Esophagus (tissue), 2 donors: Measurements from ENCODE around the gene CD163L1. TPM values are rescaled to one million over a fixed set of nuclear protein-coding genes. Genes with fewer than 3 reads are reported as not detected.
"Not testable (repeated sequence)": the region's sequence is repeated elsewhere in the genome, so short reads cannot be mapped to it uniquely, and the experiment has no call there.

ENCODE experiments used
- H3K27ac ChIP-seq, 2 donors: one replicate each; pipeline ENCODE4 v1.5.1; 2013; ENCODE audit warnings: low read depth in 2 of 2, mild to moderate bottlenecking in 2 of 2, inconsistent platforms in 1 of 2, low read length in 1 of 2, moderate library complexity in 1 of 2
- H3K27me3 ChIP-seq, 2 donors: one replicate each; pipeline ENCODE4 v1.6.1; 2013; ENCODE audit warnings: low read length in 2 of 2, control low read depth in 1 of 2, mild to moderate bottlenecking in 1 of 2; ENCODE audit not compliant: insufficient read depth in 2 of 2, control insufficient read depth in 1 of 2
- H3K36me3 ChIP-seq, 2 donors: one replicate each; pipeline ENCODE4 v1.6.1; 2013; ENCODE audit warnings: low read length in 1 of 2; ENCODE audit not compliant: control insufficient read depth in 2 of 2, insufficient read depth in 2 of 2
- H3K4me1 ChIP-seq, 2 donors: one replicate each; pipeline ENCODE4 v1.6.1; 2013; ENCODE audit warnings: low read length in 1 of 2; ENCODE audit not compliant: control insufficient read depth in 2 of 2, insufficient read depth in 2 of 2
- H3K4me3 ChIP-seq, 2 donors: one replicate each; pipeline ENCODE4 v1.5.1; 2013; ENCODE audit warnings: low read length in 2 of 2, mild to moderate bottlenecking in 2 of 2, low read depth in 1 of 2, moderate library complexity in 1 of 2
- H3K9me3 ChIP-seq, 2 donors: one replicate each; pipeline ENCODE4 v1.6.1; 2013; ENCODE audit warnings: mild to moderate bottlenecking in 2 of 2, low read depth in 1 of 2, low read length in 1 of 2, moderate library complexity in 1 of 2; ENCODE audit not compliant: control insufficient read depth in 2 of 2, insufficient read depth in 1 of 2
- WGBS, 2 donors: extraction: QIAGEN DNeasy Blood & Tissue Kit; methylation state at CpG; one replicate each; pipeline ENCODE4 v1.1.7; 2013; 5-methylcytosine and 5-hydroxymethylcytosine counted together
- polyA plus RNA-seq, 2 donors: library from polyadenylated mRNA; stranded (reverse); fragments of 200-250 nt; gene quantifications; one replicate each; pipeline ENCODE4 v1.2.3, GENCODE V29; 2013
- donor health status: healthy with polysubstance abuse.
- donor health status: Bipolar disorder and iron deficiency.

Gene CD163L1
- polyA plus RNA-seq, 2 donors = 0.39 to 0.88 TPM

GRCh38 chr12:7346551-7347225 lies 97.3 kb downstream of the CD163L1 start:
- H3K9me3 ChIP-seq = peaks cover 2 to 5% of the 10 kb centered on the region in 2 donors
- H3K27ac ChIP-seq = no peak overlapping the region
- H3K27me3 ChIP-seq = no peaks in the 10 kb centered on the region
- WGBS, 2 donors = 82 to 85% methylated on average over 6 of the region's 6 CpGs
- H3K4me1 ChIP-seq = no peaks in the 10 kb centered on the region
- H3K36me3 ChIP-seq = no peaks in the 10 kb centered on the region
- no peak overlapping the region for H3K4me3 ChIP-seq

- Histone ChIP-seq H3K4me1 (no peaks in the 10 kb centered on the region), H3K27me3 (no peaks in the 10 kb centered on the region), H3K4me3 (no peak overlapping the region), H3K9me3 (peaks cover 2 to 5% of the 10 kb centered on the region in 2 donors), H3K27ac (no peak overlapping the region), H3K36me3 (no peaks in the 10 kb centered on the region)
Measured at GRCh38 chr12:7344833-7345606, 98.9 kb downstream of the CD163L1 start.

GRCh38 chr12:7339675-7340074 lies 104.3 kb downstream of the CD163L1 start:
- 42 to 52% methylated on average over 1 of the region's 1 CpG for WGBS, 2 donors

GRCh38 chr12:7337790-7338189 lies 106.2 kb downstream of the CD163L1 start:
- H3K36me3 ChIP-seq, H3K27ac ChIP-seq, H3K4me3 ChIP-seq, H3K27me3 ChIP-seq, H3K4me1 ChIP-seq, H3K9me3 ChIP-seq: not testable (repeated sequence)
- WGBS, 2 donors = 84 to 86% methylated on average over 5 of the region's 5 CpGs

More at GRCh38 chr12:7339675-7340074, 104.3 kb downstream of the CD163L1 start:
- no peaks in the 10 kb centered on the region for H3K4me1 ChIP-seq
- H3K36me3 ChIP-seq = no peaks in the 10 kb centered on the region
- no peak overlapping the region for H3K27ac ChIP-seq
- no peaks in the 10 kb centered on the region for H3K27me3 ChIP-seq
- H3K9me3 ChIP-seq = peaks cover 1 to 4% of the 10 kb centered on the region in 2 donors
- no peak overlapping the region for H3K4me3 ChIP-seq

GRCh38 chr12:7327918-7328317 lies 116.0 kb downstream of the CD163L1 start:
- Histone ChIP-seq H3K27ac (no peak overlapping the region), H3K9me3 (no peaks in the 10 kb centered on the region), H3K4me1 (no peaks in the 10 kb centered on the region), H3K4me3 (no peak overlapping the region), H3K27me3 (no peaks in the 10 kb centered on the region), H3K36me3 (no peaks in the 10 kb centered on the region)
- 65 to 68% methylated on average over 7 of the region's 7 CpGs for WGBS, 2 donors

- Histone ChIP-seq H3K9me3 (no peaks in the 10 kb centered on the region), H3K27me3 (no peaks in the 10 kb centered on the region), H3K36me3 (no peaks in the 10 kb centered on the region), H3K27ac (no peak overlapping the region), H3K4me1 (no peaks in the 10 kb centered on the region), H3K4me3 (no peak overlapping the region)
- 78 to 83% methylated on average over 5 of the region's 5 CpGs for WGBS, 2 donors
Measured at GRCh38 chr12:7324176-7324575, 119.8 kb downstream of the CD163L1 start.

- no peaks in the 10 kb centered on the region for H3K9me3 ChIP-seq
- H3K27ac ChIP-seq = no peak overlapping the region
- 83 to 86% methylated on average over 5 of the region's 5 CpGs for WGBS, 2 donors
- no peak overlapping the region for H3K4me3 ChIP-seq
- H3K27me3 ChIP-seq = no peaks in the 10 kb centered on the region
- H3K36me3 ChIP-seq = no peaks in the 10 kb centered on the region
- H3K4me1 ChIP-seq = no peaks in the 10 kb centered on the region
Measured at GRCh38 chr12:7322599-7322998, 121.4 kb downstream of the CD163L1 start.

- Histone ChIP-seq H3K9me3 (no peaks in the 10 kb centered on the region), H3K4me3 (no peak overlapping the region), H3K27ac (no peak overlapping the region), H3K36me3 (no peaks in the 10 kb centered on the region), H3K27me3 (no peaks in the 10 kb centered on the region), H3K4me1 (no peaks in the 10 kb centered on the region)
- 58 to 70% methylated on average over 2 of the region's 2 CpGs for WGBS, 2 donors
Measured at GRCh38 chr12:7321624-7322023, 122.3 kb downstream of the CD163L1 start.

GRCh38 chr12:7319930-7320329 lies 124.0 kb downstream of the CD163L1 start:
- no peaks in the 10 kb centered on the region for H3K36me3 ChIP-seq
- WGBS, 2 donors = 88% methylated on average over 2 of the region's 2 CpGs
- no peaks in the 10 kb centered on the region for H3K27me3 ChIP-seq
- H3K4me3 ChIP-seq = no peak overlapping the region
- H3K4me1 ChIP-seq = no peaks in the 10 kb centered on the region
- H3K27ac ChIP-seq = no peak overlapping the region
- no peaks in the 10 kb centered on the region for H3K9me3 ChIP-seq

- no peak overlapping the region for H3K4me3 ChIP-seq
- H3K27me3 ChIP-seq = no peaks in the 10 kb centered on the region
- 88 to 90% methylated on average over 4 of the region's 4 CpGs for WGBS, 2 donors
- H3K9me3 ChIP-seq = no peaks in the 10 kb centered on the region
- H3K27ac ChIP-seq = no peak overlapping the region
- H3K36me3 ChIP-seq = peaks cover 0 to 2% of the 10 kb centered on the region in 2 donors
- no peaks in the 10 kb centered on the region for H3K4me1 ChIP-seq
Measured at GRCh38 chr12:7310070-7310469, 133.9 kb downstream of the CD163L1 start.
